ENCODE data around the gene CD209. TPM values are rescaled to one million over a fixed set of nuclear protein-coding genes. Genes with fewer than 3 reads are reported as not detected.

The CD209 gene
- total and polyA plus RNA-seq, 9 of the 15 experiments (the other 6 are each of a cell fraction or from before 2014, with no cell fraction given) = 0.01 TPM; not detected in 8

GRCh38 chr19:7739211-7739755 is 8.1 kb downstream of the CD209 start:
- Histone ChIP-seq H4K20me1 (replicated peaks; ENCODE audit: control insufficient read depth, insufficient read depth, low read length) (no peaks in the 10 kb centered on the region), H3K36me3 (ENCODE audit: control insufficient read depth, insufficient read depth, low read length) (no peaks in the 10 kb centered on the region), H3K4me2 (ENCODE audit: insufficient read depth, low read length) (no peak overlapping the region), H3K27ac (ENCODE audit: extremely low read depth, low read depth, low read length) (no peak overlapping the region), H3K4me3 (no peak overlapping the region), H3K9me3 (replicated peaks; ENCODE audit: control insufficient read depth, insufficient read depth, low read depth, low read length) (0 out of 2 replicates have a peak, but pooled peaks cover 3% of the 10 kb centered on the region), H3K4me1 (replicated peaks in 1 of 2; ENCODE audit: control insufficient read depth in 2 of 2, insufficient read depth in 2 of 2, low read length in 2 of 2) (peaks cover 0 to 2% of the 10 kb centered on the region in 2 experiments; a peak in 3 of 5 replicates), H3K79me2 (ENCODE audit: control insufficient read depth, insufficient read depth, low read length) (no peaks in the 10 kb centered on the region), H3K9me1 (ENCODE audit: control insufficient read depth, insufficient read depth, low read length) (no peaks in the 10 kb centered on the region), H3K27me3 (ENCODE audit: control insufficient read depth in 2 of 2, insufficient read depth in 2 of 2, low read length in 2 of 2) (peaks cover 6 to 9% of the 10 kb centered on the region in 2 experiments; a peak in 3 of 5 replicates), H3K9ac (ENCODE audit: insufficient read depth in 1 of 2, low read depth in 2 of 2, low read length in 2 of 2) (no peak overlapping the region), H2AFZ (ENCODE audit: low read depth, low read length) (no peak overlapping the region; the same call in 1 of the 2 replicates)
- intact Hi-C loops (cut with micrococcal nuclease) = no loop called here
- ChIA-PET CTCF (ENCODE audit: low intra/inter-chr PET ratio) (no interaction called here), POLR2A (interaction anchor here (1.2 kb wide), 1 partner anchor 92 kb away, joined by 3 read pairs; no protein-coding TSS in a partner anchor)
- DNase-seq (ENCODE audit: extremely low read depth in 1 of 4, low spot score in 3 of 4) (no peak), FAIRE-seq (no peak), ATAC-seq (no peak)
- in situ Hi-C loops (cut with MboI) = no loop called here
- no TSS peak for BruUV-seq (replicated peaks)
- WGBS (ENCODE audit: insufficient coverage, low coverage, missing lambda C conversion rate) = 4% methylated on average over 2 of the region's 2 CpGs
- TF ChIP-seq POLR2AphosphoS2 (IDR thresholded peaks at IDR 0.05; ENCODE audit: low read length) (no peak), BCL6 (CRISPR knock-in tag; IDR thresholded peaks at IDR 0.05) (no peak), NR3C1 (CRISPR knock-in tag; IDR thresholded peaks at IDR 0.05) (no peak), SMAD1 (IDR thresholded peaks at IDR 0.05; ENCODE audit: low read depth, low read length, partially characterized antibody) (no peak), RAD51 (IDR thresholded peaks at IDR 0.05; ENCODE audit: borderline replicate concordance, low read depth) (no peak), MCM2 (IDR thresholded peaks at IDR 0.05; ENCODE audit: low read depth) (no peak), ZNF311 (CRISPR knock-in tag; IDR thresholded peaks at IDR 0.05) (no peak), PURB (CRISPR knock-in tag; IDR thresholded peaks at IDR 0.05; ENCODE audit: low read depth) (no peak), ZNF224 (CRISPR knock-in tag; IDR thresholded peaks at IDR 0.05) (no peak), ZSCAN32 (CRISPR knock-in tag; IDR thresholded peaks at IDR 0.05) (no peak), NCOR1 (IDR thresholded peaks at IDR 0.05) (no peak), PATZ1 (CRISPR knock-in tag; IDR thresholded peaks at IDR 0.05; ENCODE audit: borderline replicate concordance) (no peak)

Data from K562 (cell line).